Body of pancreas (tissue), 4 donors: ENCODE measurements around the gene MYOZ1. TPM values are rescaled to one million over a fixed set of nuclear protein-coding genes. Genes with fewer than 3 reads are reported as not detected.

Experiments used
- ATAC-seq: fragments of 150-250 bp; one replicate; pipeline ENCODE4 v1.9.1; 2016
- DNase-seq, 4 donors: peaks; one replicate each; pipeline ENCODE4 v3.0.0-alpha.2; 2019
- H3K27ac ChIP-seq, 4 donors: fragments of 200-600 bp; sonication (generic); 1 replicate in 3 of 4; 2 replicates in 1 of 4; pipeline versions ENCODE4 v1.5.1 to v1.6.1; 2016 to 2019; ENCODE audit warnings: mild to moderate bottlenecking in 1 of 4, mixed read lengths in 1 of 4, moderate library complexity in 1 of 4
- H3K27me3 ChIP-seq, 2 donors: fragments of 200-600 bp; sonication (generic); one replicate each; pipeline ENCODE4 v1.6.0; 2016; ENCODE audit warnings: mild to moderate bottlenecking in 1 of 2
- H3K36me3 ChIP-seq, 2 donors: fragments of 200-600 bp; sonication (generic); replicated peaks in 1 of 2; 2 replicates each; pipeline ENCODE4 v1.5.1; 2016; ENCODE audit warnings: low read depth in 2 of 2; ENCODE audit not compliant: insufficient read depth in 1 of 2
- H3K4me1 ChIP-seq: fragments of 200-600 bp; sonication (generic); one replicate; pipeline ENCODE4 v1.6.0; 2016
- H3K4me3 ChIP-seq, 2 donors: fragments of 200-600 bp; sonication (generic); 1 replicate in 1 of 2; 2 replicates in 1 of 2; pipeline ENCODE4 v1.5.1; 2016 to 2019
- H3K9me3 ChIP-seq, 3 donors: fragments of 200-600 bp; sonication (generic); 1 replicate in 2 of 3; 2 replicates in 1 of 3; pipeline ENCODE4 v1.5.1; 2016
- CTCF ChIP-seq, 7 experiments: fragments of 450-650 bp in 4 of 7; fragments of 200-600 bp in 3 of 7; sonication (generic) in 3 of 7; IDR thresholded peaks; one replicate each; pipeline ENCODE4 v1.5.1; 2016 to 2019; ENCODE audit warnings: antibody characterized with exemption in 7 of 7
- POLR2A ChIP-seq, 3 donors: fragments of 450-650 bp; IDR thresholded peaks; one replicate each; pipeline ENCODE4 v1.6.1; 2016; ENCODE audit warnings: antibody characterized with exemption in 3 of 3, mild to moderate bottlenecking in 2 of 3
- WGBS, 2 donors: methylation state at CpG; one replicate each; pipeline ENCODE4 v1.1.5; 2017; 5-methylcytosine and 5-hydroxymethylcytosine counted together
- intact Hi-C: fragments of 100-400 bp; cut with DNase I; formaldehyde crosslinking; loops from one replicate; pipeline ENCODE4 v1.15.1; 2023
- total RNA-seq, 2 donors: library from RNA; depleted of rRNA; stranded (reverse); fragments of >200 nt; gene quantifications; one replicate each; pipeline ENCODE4 v1.1.0, GENCODE V29; 2016

Gene MYOZ1
- total RNA-seq, 2 donors from 2014 or later: not detected

GRCh38 chr10:73591935-73592699, 49.2 kb downstream of the MYOZ1 start:
- TF ChIP-seq CTCF (IDR thresholded peaks at IDR 0.05): no peak
- TF ChIP-seq POLR2A (IDR thresholded peaks at IDR 0.05): no peak
- ATAC-seq (peak; percentile 94), DNase-seq (peak; percentile 71 to 84 (median 81))
- Histone ChIP-seq H3K27ac (peak overlapping the region in 3 of 4 donors; percentile 49 to 65 (median 51)), H3K36me3 (no peaks in the 10 kb centered on the region), H3K4me1 (peaks cover 53% of the 10 kb centered on the region), H3K9me3 (no peaks in the 10 kb centered on the region), H3K27me3 (no peaks in the 10 kb centered on the region), H3K4me3 (no peak overlapping the region)
- intact Hi-C loops: no loop called here
- whole genome bisulfite sequencing, 2 donors: 23 to 33% methylated on average over 3 of the region's 3 CpGs

GRCh38 chr10:73590881-73591799, 50.1 kb downstream of the MYOZ1 start, which contains the start of gene USP54:
USP54 (minus strand) TSS chr10:73591342; CDS start chr10:73575658, 15,684 bp downstream.
- peak within 1 kb of the TSS in 3 of 4 donors; percentile 49 to 65 (median 51) for H3K27ac ChIP-seq
- no peaks in the 10 kb centered on the region for H3K36me3 ChIP-seq
- DNase-seq (no peak), ATAC-seq (peak; percentile 49)
- no peaks in the 10 kb centered on the region for H3K9me3 ChIP-seq
- intact Hi-C loops: no loop called here
- H3K27me3 ChIP-seq: no peaks in the 10 kb centered on the region
- peaks cover 60% of the 10 kb centered on the region for H3K4me1 ChIP-seq
- no peak for TF ChIP-seq POLR2A (IDR thresholded peaks at IDR 0.05)
- TF ChIP-seq CTCF (IDR thresholded peaks at IDR 0.05): no peak
- WGBS, 2 donors: 29 to 32% methylated on average over 6 of the region's 6 CpGs
- H3K4me3 ChIP-seq: no peak within 1 kb of the TSS

- TF ChIP-seq CTCF (IDR thresholded peaks at IDR 0.05) (no peak), POLR2A (IDR thresholded peaks at IDR 0.05) (no peak)
- H3K4me1 ChIP-seq: peaks cover 74% of the 10 kb centered on the region
- intact Hi-C loops: no loop called here
- no peaks in the 10 kb centered on the region for H3K36me3 ChIP-seq
- H3K4me3 ChIP-seq: no peak overlapping the region
- WGBS, 2 donors: 71% methylated on average over 3 of the region's 3 CpGs
- H3K27ac ChIP-seq: no peak overlapping the region
- ATAC-seq: no peak
- H3K9me3 ChIP-seq: no peaks in the 10 kb centered on the region
- DNase-seq: peak in 1 of 4 donors; percentile 14
- H3K27me3 ChIP-seq: no peaks in the 10 kb centered on the region
Observed at GRCh38 chr10:73589563-73590126, 51.6 kb downstream of the MYOZ1 start.

- DNase-seq (no peak), ATAC-seq (no peak)
- Histone ChIP-seq H3K27ac (peak overlapping the region in 2 of 4 donors; percentile 24 to 47), H3K9me3 (no peaks in the 10 kb centered on the region), H3K4me1 (peaks cover 74% of the 10 kb centered on the region), H3K36me3 (no peaks in the 10 kb centered on the region), H3K4me3 (no peak overlapping the region), H3K27me3 (no peaks in the 10 kb centered on the region)
- 58 to 59% methylated on average over 1 of the region's 1 CpG for WGBS, 2 donors
- intact Hi-C loops: no loop called here
- TF ChIP-seq CTCF (IDR thresholded peaks at IDR 0.05): no peak
- TF ChIP-seq POLR2A (IDR thresholded peaks at IDR 0.05): no peak
Observed at GRCh38 chr10:73588656-73589055, 52.6 kb downstream of the MYOZ1 start.
